NCI-H2227 (cell line): ENCODE data around the gene FAM24B.

Experiments
- DNase-seq: peaks from one replicate; lab custom pipeline; 2025; ENCODE audit not compliant: unreplicated experiment; lab: John Stamatoyannopoulos, UW

The FAM24B gene

DNA sequence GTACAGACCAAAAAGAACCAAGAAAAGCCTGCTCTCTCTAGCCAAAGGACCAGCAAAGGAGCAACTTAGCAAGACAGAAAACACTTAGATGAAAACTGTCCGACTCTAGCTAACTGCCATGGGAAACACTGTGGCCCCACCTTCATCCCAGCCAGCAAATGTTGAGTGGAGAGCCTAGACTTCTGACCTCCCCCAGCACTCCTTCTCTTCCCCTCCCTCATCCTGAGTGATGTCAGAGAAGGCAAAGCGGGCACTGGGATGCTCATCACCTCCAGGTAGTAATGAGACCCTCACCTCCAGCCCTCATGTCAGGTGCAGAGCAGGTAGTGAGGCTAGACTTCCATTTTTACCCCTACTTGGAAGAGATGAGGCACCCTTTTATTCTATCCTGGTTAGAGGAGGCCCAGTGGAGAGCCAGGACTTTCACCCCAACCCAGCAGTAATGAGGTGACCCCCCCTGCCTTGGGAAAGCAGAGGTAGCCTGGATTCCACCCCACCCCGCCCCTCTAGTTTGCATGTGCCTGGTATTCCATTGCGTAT lies 50.6 kb downstream of the FAM24B start:
- no peak for DNase-seq

DNA sequence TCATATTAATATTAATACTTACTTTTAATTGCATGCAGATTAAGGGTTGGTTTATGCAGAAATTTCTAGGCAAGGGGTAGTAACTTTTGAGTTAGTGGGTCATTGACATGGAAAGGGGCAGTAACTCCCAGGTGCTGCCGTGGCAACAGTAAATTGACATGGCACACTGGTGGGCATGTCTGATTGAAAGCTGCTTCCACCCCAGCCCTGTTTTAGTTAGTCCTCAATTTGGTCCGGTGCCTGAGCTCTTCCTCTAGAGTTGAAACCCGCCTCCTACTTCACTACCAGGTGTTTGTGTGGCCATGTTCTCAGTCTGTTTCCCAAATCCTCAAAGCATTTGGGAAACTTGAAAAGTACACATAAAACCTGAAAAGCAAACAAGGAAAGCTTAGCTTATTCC lies 52.1 kb downstream of the FAM24B start:
- DNase-seq, result no peak

DNA sequence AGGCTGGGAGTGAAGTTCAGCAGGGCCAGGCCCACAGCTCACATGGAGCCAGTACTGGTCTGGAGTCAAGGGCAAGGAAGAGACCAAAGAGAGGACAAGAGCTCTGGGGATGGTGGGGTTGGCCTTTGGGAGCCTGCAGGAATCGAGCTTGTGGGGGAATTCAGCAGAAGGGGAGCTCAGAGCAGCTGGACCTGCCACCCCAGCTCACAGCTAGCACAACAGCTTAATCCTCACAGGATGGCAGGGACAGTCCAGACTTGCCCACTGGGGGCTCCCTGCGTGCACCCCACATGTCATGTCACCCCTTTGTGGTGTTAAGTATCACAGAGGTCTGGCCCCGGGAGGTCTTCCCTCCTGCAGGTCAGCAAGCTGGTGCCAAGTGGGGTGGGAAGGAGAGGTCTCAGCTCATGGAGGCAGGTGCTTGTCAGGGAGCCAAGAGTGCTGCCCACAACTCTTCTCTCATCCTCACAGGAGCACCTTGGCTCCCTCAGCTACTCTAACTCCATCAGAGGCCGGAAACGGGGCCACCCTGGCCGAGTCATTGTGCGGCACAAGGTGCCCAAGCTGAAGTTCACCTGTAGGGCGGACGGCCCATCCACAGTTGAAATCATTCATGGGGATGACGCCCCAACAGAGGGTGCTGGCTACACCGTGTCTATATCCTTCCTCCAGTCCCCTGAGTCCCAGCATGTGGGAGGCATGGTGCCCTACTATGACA lies 56.2 kb downstream of the FAM24B start:
- DNase-seq, result no peak

DNA sequence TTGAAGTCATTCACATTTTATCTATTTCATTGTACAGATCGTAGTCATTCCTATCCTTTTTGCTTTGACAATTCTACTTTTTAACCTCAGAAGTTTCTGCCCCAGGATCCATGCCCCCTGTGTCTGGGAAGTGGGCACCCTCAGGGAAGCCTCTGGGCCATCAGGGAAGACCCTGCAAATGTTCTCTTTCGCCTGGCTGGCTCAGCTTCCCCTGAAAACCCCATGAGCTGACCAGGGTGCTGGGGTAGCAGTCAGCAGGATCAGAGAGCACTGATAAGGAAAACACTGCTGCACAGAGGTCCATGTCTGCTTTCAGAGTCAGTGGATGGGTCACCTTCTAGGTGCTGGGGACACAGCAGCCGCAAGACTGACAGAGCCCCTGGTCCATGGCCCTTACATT lies 57.6 kb downstream of the FAM24B start:
- no peak for DNase-seq

DNA sequence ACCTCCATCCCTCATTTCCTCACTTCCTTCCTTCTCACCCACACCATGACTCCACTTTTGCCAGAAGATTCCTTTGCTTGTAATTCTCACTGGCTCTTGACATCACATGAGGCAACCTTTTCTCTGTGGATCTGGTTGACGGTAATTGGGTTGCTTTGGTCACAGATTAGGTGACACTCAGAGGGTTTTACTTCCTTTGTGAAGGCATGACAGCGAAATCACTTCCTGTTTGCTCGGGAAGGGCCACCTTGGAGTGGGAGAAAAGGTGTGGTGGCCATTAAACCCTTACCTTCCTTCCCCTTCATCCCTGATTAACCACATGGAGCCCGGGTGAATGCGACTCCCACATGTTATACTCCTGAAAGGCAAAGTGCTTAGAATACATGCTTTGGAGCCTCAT lies 63.9 kb downstream of the FAM24B start:
- no peak for DNase-seq

- DNase-seq, result no peak
Observed at GRCh38 chr10:122814493-122814892, 64.9 kb downstream of the FAM24B start.

DNA sequence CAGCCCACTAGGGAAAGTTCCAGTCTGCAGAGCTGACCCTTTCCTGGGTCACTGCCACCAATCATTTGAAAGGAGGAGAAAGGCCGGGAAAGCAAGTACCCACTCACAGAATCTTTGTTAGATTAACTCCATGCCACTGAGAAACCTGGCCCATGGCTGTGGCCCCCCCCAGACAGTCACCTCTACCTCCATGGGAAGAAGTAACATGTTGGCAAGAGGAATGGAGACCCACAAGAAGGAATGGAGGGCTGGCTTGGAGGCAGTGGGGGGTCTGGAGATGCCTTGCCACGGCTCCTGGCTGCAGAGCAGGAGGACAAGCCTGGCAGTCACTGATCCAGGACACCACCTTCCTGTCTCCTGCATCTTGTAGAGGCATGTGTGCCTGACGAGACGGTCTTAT lies 66.6 kb downstream of the FAM24B start:
- DNase-seq, result no peak

- DNase-seq, result no peak
Observed at GRCh38 chr10:122802282-122802681, 77.1 kb downstream of the FAM24B start.
